Activated CD8-positive, alpha-beta T cell treated with anti-CD3 and anti-CD28 coated beads for 36 hours (primary cell): ENCODE data around the gene CD40LG. TPM values are rescaled to one million over a fixed set of nuclear protein-coding genes. Genes with fewer than 3 reads are reported as not detected.
A peak's percentile ranks its signal among the peaks of the same experiment; 100 is the strongest.

Experiments used
- ATAC-seq: fragments of 200-7000 bp; cut with Tn5 transposase; one replicate; pipeline ENCODE4 v1.10.0; 2021; ENCODE audit warnings: mild to moderate bottlenecking, moderate library complexity
- CTCF ChIA-PET: fragments of 350-600 bp; sonication (Branson Sonifier 250); formaldehyde crosslinking; loops from one replicate; lab custom pipeline; 2021; ENCODE audit warnings: antibody characterized with exemption; lab: Charles Lee
- POLR2A ChIA-PET: fragments of 350-600 bp; sonication (Branson Sonifier 250); formaldehyde crosslinking; loops from one replicate; lab custom pipeline; 2021; ENCODE audit warnings: antibody characterized with exemption; lab: Charles Lee
- DNase-seq: peaks from one replicate; pipeline ENCODE4 v3.0.0-alpha.2; 2020
- H3K27ac Mint-ChIP-seq: one replicate; pipeline ENCODE4 v1.8.0; 2021; ENCODE audit warnings: mild to moderate bottlenecking, mixed read lengths
- H3K27me3 Mint-ChIP-seq: one replicate; pipeline ENCODE4 v1.8.0; 2021; ENCODE audit warnings: mixed read lengths
- H3K36me3 Mint-ChIP-seq: one replicate; pipeline ENCODE4 v1.8.0; 2021; ENCODE audit warnings: low read depth, mixed read lengths
- H3K4me1 Mint-ChIP-seq: one replicate; pipeline ENCODE4 v1.8.0; 2021; ENCODE audit warnings: low read depth, mixed read lengths
- H3K4me3 Mint-ChIP-seq: one replicate; pipeline ENCODE4 v1.8.0; 2021; ENCODE audit warnings: mild to moderate bottlenecking, moderate library complexity, mixed read lengths
- H3K9me3 Mint-ChIP-seq: one replicate; pipeline ENCODE4 v1.8.0; 2021; ENCODE audit warnings: mixed read lengths
- intact Hi-C: fragments of 100-400 bp; cut with micrococcal nuclease; formaldehyde crosslinking; loops from one replicate; pipeline ENCODE4 v1.10.0; 2022
- total RNA-seq, 2 experiments: library from RNA; stranded (reverse); gene quantifications; one replicate each; pipeline ENCODE4 v1.2.3, GENCODE V29; 2021
- TF ChIP-seq, protein P1 (sequence below): fragments of 200-600 bp; IDR thresholded peaks from one replicate; pipeline ENCODE4 v1.8.0; 2022; ENCODE audit warnings: antibody characterized with exemption, mild to moderate bottlenecking

Gene CD40LG
- total RNA-seq, 2 experiments from 2014 or later, result 2.6 to 3.1 TPM

GRCh38 chrX:136636121-136636520, 11.8 kb upstream of the CD40LG start:
- TF ChIP-seq, protein P1, sequence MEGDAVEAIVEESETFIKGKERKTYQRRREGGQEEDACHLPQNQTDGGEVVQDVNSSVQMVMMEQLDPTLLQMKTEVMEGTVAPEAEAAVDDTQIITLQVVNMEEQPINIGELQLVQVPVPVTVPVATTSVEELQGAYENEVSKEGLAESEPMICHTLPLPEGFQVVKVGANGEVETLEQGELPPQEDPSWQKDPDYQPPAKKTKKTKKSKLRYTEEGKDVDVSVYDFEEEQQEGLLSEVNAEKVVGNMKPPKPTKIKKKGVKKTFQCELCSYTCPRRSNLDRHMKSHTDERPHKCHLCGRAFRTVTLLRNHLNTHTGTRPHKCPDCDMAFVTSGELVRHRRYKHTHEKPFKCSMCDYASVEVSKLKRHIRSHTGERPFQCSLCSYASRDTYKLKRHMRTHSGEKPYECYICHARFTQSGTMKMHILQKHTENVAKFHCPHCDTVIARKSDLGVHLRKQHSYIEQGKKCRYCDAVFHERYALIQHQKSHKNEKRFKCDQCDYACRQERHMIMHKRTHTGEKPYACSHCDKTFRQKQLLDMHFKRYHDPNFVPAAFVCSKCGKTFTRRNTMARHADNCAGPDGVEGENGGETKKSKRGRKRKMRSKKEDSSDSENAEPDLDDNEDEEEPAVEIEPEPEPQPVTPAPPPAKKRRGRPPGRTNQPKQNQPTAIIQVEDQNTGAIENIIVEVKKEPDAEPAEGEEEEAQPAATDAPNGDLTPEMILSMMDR, result no peak
- no peaks in the 10 kb centered on the region for H3K36me3 Mint-ChIP-seq
- H3K4me1 Mint-ChIP-seq, result peaks cover 67% of the 10 kb centered on the region
- no peak overlapping the region for H3K27ac Mint-ChIP-seq
- DNase-seq (no peak), ATAC-seq (no peak)
- H3K9me3 Mint-ChIP-seq, result no peaks in the 10 kb centered on the region
- H3K4me3 Mint-ChIP-seq, result no peak overlapping the region
- intact Hi-C loops, result no loop called here
- CTCF ChIA-PET, result interaction anchor here (0.8 to 2.1 kb wide), 8 partner anchors 9 to 59 kb away, joined by 3 to 7 read pairs (median 3); no protein-coding TSS in a partner anchor
- H3K27me3 Mint-ChIP-seq, result no peaks in the 10 kb centered on the region
- POLR2A ChIA-PET, result interaction anchor here (0.9 to 1.7 kb wide), 2 partner anchors 10 to 12 kb away, joined by 3 to 5 read pairs; no protein-coding TSS in a partner anchor

- Mint-ChIP-seq H3K27ac (peak overlapping the region; percentile 78), H3K4me3 (peak overlapping the region; percentile 73), H3K27me3 (no peaks in the 10 kb centered on the region), H3K9me3 (no peaks in the 10 kb centered on the region), H3K36me3 (no peaks in the 10 kb centered on the region), H3K4me1 (peaks cover 74% of the 10 kb centered on the region)
- TF ChIP-seq, protein P1, result no peak
- intact Hi-C loops, result no loop called here
- ChIA-PET POLR2A (interaction anchor here (1.2 kb wide), 1 partner anchor 10 kb away, joined by 3 read pairs; no protein-coding TSS in a partner anchor), CTCF (interaction anchor here (1.1 kb wide), 1 partner anchor 14 kb away, joined by 3 read pairs; no protein-coding TSS in a partner anchor)
- no peak for DNase-seq
- peak; percentile 31 for ATAC-seq
Observed at GRCh38 chrX:136639506-136640176, 8.3 kb upstream of the CD40LG start.

DNA sequence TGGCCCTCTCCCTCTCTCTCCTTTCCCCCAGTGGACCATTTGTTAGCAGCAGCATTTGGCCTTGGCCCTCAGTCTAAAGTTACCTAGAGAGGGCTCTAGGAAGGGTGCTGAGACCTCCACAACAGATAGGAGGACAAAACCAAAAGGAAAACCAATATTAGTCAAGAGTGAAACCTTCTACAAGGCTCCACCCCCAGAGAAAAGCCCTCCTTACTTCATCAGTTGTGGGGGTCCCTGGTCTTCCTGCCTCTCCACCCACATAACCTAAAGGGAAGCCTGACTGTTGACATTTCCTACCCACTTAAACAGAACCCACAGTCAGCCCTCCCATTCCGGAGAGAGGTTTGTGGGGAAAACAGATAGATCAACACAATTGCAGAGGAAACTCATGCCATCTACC, 4.7 kb upstream of the CD40LG start:
- TF ChIP-seq, protein P1, result no peak
- Mint-ChIP-seq H3K4me3 (peak overlapping the region; percentile 5), H3K36me3 (no peaks in the 10 kb centered on the region), H3K27ac (peak overlapping the region; percentile 56), H3K4me1 (peaks cover 77% of the 10 kb centered on the region), H3K9me3 (no peaks in the 10 kb centered on the region), H3K27me3 (no peaks in the 10 kb centered on the region)
- POLR2A ChIA-PET, result interaction anchor here (1.0 kb wide), 1 partner anchor 17 kb away, joined by 3 read pairs; no protein-coding TSS in a partner anchor
- intact Hi-C loops, result no loop called here
- ATAC-seq (peak; percentile 71), DNase-seq (peak; percentile 24)
- CTCF ChIA-PET, result no interaction called here

DNA sequence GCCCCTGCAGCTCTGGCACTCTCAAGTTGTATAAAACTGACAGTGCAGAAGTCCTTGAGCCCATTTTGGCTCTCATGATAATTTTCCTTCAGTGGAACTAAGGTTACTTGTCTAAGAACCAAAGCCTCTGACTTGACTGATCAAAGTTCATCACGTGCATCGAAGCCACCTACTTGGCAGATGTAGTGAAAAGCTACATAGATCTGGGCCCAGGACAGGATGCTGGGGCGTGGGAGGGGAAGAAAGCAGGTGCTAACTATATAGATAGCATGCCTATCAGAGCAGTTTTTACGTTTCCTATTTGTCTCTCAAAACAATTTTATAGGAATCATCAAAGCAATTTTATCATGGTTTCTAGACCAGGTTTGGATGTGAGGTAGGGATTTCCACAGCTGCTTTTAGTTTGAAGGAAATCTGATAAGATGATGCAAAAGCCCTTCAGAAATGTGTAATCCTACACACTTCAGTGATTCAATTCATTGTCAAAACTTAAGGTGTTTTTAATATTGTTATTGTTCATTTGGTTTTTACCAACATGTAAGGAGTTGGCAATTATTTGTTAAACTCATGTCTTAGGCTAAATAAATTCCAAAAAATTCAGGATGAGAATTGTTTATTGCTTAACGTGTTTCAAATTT, 1.2 kb upstream of the CD40LG start:
- Mint-ChIP-seq H3K4me1 (peaks cover 58% of the 10 kb centered on the region), H3K27ac (peak overlapping the region; percentile 38)
- CTCF ChIA-PET, result interaction anchor here (1.2 to 1.4 kb wide), 2 partner anchors 11 to 19 kb away, joined by 3 read pairs; no protein-coding TSS in a partner anchor

More for the DNA sequence above, 1.2 kb upstream of the CD40LG start:
- intact Hi-C loops, result no loop called here
- Mint-ChIP-seq H3K36me3 (no peaks in the 10 kb centered on the region), H3K9me3 (no peaks in the 10 kb centered on the region), H3K4me3 (no peak overlapping the region), H3K27me3 (no peaks in the 10 kb centered on the region)
- TF ChIP-seq, protein P1, result no peak
- DNase-seq (peak; percentile 84), ATAC-seq (peak; percentile 79)
- POLR2A ChIA-PET, result interaction anchor here (1.1 kb wide), 1 partner anchor 11 kb away, joined by 3 read pairs; no protein-coding TSS in a partner anchor
